Osteocyte (in vitro differentiated cells): ENCODE measurements around the gene ADAP1. TPM values are rescaled to one million over a fixed set of nuclear protein-coding genes. Genes with fewer than 3 reads are reported as not detected.

Source experiments
- DNase-seq: peaks from one replicate; pipeline ENCODE4 v3.0.0; 2021; ENCODE audit warnings: mixed read lengths; ENCODE audit not compliant: unreplicated experiment; ENCODE audit errors: extremely low spot score
- H3K27ac Mint-ChIP-seq: one replicate; pipeline ENCODE4 v1.8.0; 2021; ENCODE audit warnings: mild to moderate bottlenecking, mixed read lengths; ENCODE audit not compliant: unreplicated experiment
- H3K27me3 Mint-ChIP-seq: one replicate; pipeline ENCODE4 v1.8.0; 2021; ENCODE audit warnings: mixed read lengths; ENCODE audit not compliant: unreplicated experiment
- H3K36me3 Mint-ChIP-seq: one replicate; pipeline ENCODE4 v1.8.0; 2021; ENCODE audit warnings: mixed read lengths; ENCODE audit not compliant: unreplicated experiment
- H3K4me1 Mint-ChIP-seq: one replicate; pipeline ENCODE4 v1.8.0; 2021; ENCODE audit warnings: mixed read lengths; ENCODE audit not compliant: unreplicated experiment
- H3K4me3 Mint-ChIP-seq: one replicate; pipeline ENCODE4 v1.8.0; 2021; ENCODE audit warnings: mild to moderate bottlenecking, moderate library complexity, mixed read lengths; ENCODE audit not compliant: unreplicated experiment
- H3K9me3 Mint-ChIP-seq: one replicate; pipeline ENCODE4 v1.8.0; 2021; ENCODE audit warnings: mixed read lengths; ENCODE audit not compliant: unreplicated experiment
- CTCF ChIP-seq: fragments of 200-600 bp; sonication (generic); IDR thresholded peaks from 2 replicates; pipeline ENCODE4 v1.5.0; 2021; ENCODE audit warnings: antibody characterized with exemption, mild to moderate bottlenecking, moderate library complexity
- total RNA-seq: library from RNA; stranded (reverse); gene quantifications from 2 replicates; pipeline ENCODE4 v1.2.1, GENCODE V29; 2021

ADAP1 gene
- total RNA-seq, 1 donor from 2014 or later, result 5.8 TPM

- Mint-ChIP-seq H3K36me3 (peaks cover 60% of the 10 kb centered on the region), H3K27ac (no peak overlapping the region), H3K4me3 (no peak overlapping the region), H3K4me1 (no peaks in the 10 kb centered on the region), H3K27me3 (no peaks in the 10 kb centered on the region), H3K9me3 (no peaks in the 10 kb centered on the region)
- no peak for DNase-seq
- no peak for TF ChIP-seq CTCF
Observed at GRCh38 chr7:859359-860030, 95.0 kb downstream of the ADAP1 start.

- Mint-ChIP-seq H3K36me3 (peaks cover 66% of the 10 kb centered on the region), H3K27me3 (no peaks in the 10 kb centered on the region), H3K4me1 (no peaks in the 10 kb centered on the region), H3K4me3 (no peak overlapping the region), H3K9me3 (no peaks in the 10 kb centered on the region), H3K27ac (no peak overlapping the region)
- no peak for TF ChIP-seq CTCF
- no peak for DNase-seq
Observed at GRCh38 chr7:857661-858060, 96.8 kb downstream of the ADAP1 start.

GRCh38 chr7:856444-857095, 97.9 kb downstream of the ADAP1 start:
- H3K36me3 Mint-ChIP-seq, result peaks cover 58% of the 10 kb centered on the region
- TF ChIP-seq CTCF, result no peak
- no peak for DNase-seq
- H3K27ac Mint-ChIP-seq, result no peak overlapping the region
- H3K4me3 Mint-ChIP-seq, result no peak overlapping the region
- H3K4me1 Mint-ChIP-seq, result no peaks in the 10 kb centered on the region
- H3K27me3 Mint-ChIP-seq, result no peaks in the 10 kb centered on the region
- no peaks in the 10 kb centered on the region for H3K9me3 Mint-ChIP-seq

- no peaks in the 10 kb centered on the region for H3K27me3 Mint-ChIP-seq
- no peaks in the 10 kb centered on the region for H3K9me3 Mint-ChIP-seq
- TF ChIP-seq CTCF, result no peak
- DNase-seq, result no peak
- peaks cover 54% of the 10 kb centered on the region for H3K36me3 Mint-ChIP-seq
- H3K4me3 Mint-ChIP-seq, result no peak overlapping the region
- H3K27ac Mint-ChIP-seq, result no peak overlapping the region
- H3K4me1 Mint-ChIP-seq, result no peaks in the 10 kb centered on the region
Observed at GRCh38 chr7:855686-856369, 98.7 kb downstream of the ADAP1 start.
